ENCODE data around the gene KIRREL3.

KIRREL3 gene

DNA sequence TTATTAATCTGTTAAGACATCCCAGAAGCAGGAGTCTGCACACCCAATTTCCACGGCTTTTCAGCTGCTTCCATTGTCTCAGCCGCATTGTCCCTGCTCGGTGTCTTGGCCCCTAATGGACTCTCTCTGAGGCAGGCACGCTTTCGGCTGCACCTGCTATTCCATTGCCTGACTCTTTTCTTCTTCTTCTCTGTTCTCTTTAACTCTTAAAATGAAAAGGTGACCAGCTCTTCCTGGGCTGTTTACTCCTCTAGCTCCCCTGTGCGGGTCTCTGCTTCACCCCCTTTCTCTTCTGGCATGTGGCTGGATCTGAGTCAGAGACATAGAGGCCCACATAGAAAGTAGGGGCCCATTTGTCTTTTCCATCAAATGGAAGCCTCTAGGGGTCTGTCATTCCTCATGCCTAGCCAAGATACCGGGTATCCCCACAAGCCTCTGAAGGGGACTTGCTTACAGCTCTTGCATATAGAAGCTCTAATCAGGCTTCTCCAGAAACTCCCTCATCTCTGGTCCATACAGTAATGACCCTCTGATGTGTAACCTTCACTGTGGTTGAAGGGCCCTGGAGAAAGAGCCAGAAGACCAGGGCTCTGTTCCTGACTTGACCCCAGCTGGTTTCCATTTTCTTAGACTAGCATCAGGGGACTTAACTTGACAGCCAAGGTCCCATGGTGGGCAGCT lies 401.2 kb downstream of the KIRREL3 start:
- no peak for DNase-seq (ENCODE audit: low spot score)

DNA sequence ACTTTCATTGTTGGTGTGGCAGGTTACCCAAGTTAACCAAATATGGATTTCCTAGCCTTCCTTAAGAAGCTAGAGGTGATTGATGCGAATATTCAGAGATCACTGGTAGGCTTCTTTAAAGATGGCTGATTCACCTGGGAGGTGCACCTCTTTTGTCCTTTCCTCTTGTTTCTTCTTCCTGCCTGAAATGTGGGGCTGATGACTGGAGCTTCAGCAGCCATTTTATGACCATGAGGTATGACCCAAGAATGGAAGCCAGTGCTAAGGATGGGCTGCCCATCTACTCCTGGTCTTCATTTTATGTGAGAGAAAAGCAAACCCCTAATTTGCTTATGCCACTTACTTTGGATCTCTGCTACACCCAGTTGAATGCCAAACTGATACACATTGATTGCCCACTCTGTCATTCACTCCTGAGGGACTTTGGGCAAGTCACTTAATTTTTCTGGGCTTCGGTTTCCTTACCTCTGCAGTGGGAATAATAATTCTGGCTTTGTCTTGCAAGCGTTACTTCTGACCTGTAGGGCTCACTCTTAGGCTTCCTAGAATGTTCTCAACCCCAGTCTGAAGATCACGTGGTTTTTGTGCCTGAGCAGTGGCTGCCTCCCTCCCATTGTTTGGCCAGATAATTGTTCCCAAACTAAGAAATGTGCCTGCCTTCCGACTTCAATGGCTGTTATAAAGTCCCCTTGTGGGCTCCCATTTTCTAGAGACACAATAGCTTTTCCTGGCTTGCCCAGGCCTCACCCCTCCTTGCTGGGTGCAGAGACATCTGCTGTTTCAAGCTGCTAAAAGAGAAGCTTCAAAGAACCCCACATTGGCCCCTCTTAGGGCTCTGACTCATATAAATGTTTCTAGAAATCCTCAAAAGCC lies 402.0 kb downstream of the KIRREL3 start:
- DNase-seq (ENCODE audit: low spot score) = no peak

DNA sequence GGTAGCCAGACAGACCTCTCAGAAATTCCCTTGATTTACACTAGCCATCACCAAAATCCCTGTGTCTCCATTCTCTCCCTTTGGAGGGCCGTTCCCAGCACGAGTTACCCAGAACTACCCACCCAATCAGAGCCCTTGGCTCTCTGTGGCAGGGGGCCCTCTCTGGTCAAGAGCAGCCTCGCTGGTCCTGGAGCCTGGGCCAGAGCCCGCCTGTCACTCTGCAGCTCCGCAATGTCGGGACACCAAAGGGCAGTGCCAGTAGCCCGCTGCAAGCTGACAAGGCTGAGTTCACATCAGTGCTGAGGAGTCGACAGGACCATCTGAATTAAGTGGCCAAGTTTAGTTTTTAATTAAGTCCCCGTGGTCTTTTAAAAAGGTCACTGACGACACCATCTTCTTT lies 403.5 kb downstream of the KIRREL3 start:
- DNase-seq (ENCODE audit: low spot score) = no peak

DNA sequence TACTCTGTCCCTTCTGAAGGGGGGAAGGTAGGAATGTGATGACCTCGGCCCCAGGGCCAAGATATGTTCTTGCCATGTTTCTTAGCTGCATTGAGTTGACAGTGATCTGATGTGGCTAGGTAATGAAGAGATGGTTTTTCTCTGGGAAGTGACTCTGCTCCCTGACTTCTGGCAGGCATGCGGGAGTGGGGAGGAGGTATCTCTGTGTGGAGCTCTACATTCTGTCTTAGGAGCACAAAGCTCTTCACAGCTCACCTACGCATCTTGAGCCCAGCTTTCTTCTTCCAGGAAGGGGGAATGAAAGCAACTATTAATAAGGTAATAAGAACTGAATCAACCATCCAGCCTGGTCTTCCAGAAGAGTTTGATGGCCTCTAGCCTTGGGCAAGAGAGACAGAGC lies 404.1 kb downstream of the KIRREL3 start:
- no peak for DNase-seq (ENCODE audit: low spot score)

DNA sequence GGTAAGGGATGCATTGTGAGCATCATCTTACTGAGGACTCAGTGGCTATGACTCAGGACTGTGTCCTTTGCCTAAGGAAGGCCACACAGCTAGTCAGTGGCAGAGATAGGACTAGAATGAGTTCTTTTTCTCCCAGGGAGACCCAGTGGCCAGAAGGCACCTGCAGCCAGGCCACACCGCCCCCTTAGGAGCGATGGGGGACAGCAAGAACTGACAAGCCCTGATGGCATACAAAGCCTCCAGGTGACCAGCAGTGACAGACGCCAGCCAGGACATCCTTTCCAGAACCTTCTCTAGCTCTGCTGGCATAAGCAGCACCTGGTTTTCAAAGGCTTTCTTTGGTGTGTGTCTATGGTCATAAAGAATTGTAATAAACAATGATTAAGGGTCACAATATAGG lies 405.0 kb downstream of the KIRREL3 start:
- no peak for DNase-seq (ENCODE audit: low spot score)

DNA sequence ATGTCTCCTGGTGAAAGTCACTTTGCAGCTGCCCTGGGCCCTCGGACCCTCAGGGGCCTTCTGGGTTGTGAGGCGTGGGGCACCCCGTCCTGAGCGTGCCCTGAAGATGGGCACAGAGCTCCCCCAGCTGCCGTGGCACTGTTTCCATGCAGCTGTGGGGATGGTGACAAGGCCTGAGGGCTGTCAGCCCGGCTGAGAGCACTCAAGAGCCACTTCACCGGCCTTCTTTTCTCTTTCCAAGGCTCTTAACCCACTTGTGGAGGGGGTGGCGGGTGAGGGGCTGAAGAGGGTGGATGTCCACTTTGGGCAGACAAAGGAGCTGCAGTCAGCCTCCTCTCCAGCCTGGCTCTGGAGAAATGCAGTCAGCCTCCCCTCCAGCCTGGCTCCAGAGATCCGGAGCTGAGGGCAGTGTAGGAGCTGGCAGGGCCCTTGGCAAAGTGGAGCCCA lies 405.6 kb downstream of the KIRREL3 start:
- DNase-seq (ENCODE audit: low spot score) = no peak

DNA sequence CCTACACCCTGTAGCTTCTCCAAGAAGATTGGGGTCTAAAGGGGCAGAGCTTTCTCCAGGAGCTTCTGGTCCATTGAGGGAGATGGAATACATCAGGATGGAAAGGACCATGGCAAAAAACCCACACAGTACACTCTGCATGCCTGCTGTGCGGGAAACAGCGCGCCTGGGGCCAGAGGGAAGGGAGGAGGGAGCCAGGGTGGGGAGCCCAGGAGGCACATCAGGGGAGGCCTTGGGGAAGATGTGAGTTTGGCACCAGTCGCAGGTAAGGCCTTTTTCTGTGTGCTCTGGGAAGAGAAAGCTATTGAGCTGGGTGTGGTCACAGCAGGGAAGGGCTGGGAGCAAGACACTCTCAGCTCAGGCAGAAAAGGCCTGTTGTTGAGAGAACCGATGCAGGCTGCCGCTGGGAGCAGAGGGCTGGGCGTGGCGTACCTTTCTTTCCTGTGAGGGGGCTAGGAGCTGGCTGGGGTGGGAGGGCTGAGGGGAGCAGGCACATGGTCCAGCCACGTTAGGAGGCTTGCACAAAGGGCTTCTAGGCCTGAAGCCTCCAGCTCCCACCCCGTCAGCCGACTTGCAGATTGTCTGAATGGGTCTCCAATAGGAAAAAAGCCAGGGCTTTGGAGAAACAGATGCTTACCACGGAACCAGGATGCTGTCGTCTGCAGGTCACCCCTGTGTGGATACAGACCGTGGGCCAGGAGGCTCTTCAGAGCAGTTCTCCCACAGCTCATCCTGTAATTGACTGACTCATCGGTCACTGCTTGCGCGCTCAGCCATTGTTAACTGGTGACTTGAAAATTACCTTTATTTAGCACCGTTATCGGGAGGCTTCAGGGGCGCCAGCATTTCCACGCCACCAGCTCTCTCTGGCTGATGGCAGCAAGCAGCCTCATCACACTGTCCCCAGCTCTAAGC lies 407.8 kb downstream of the KIRREL3 start:
- DNase-seq (ENCODE audit: low spot score) = no peak

DNA sequence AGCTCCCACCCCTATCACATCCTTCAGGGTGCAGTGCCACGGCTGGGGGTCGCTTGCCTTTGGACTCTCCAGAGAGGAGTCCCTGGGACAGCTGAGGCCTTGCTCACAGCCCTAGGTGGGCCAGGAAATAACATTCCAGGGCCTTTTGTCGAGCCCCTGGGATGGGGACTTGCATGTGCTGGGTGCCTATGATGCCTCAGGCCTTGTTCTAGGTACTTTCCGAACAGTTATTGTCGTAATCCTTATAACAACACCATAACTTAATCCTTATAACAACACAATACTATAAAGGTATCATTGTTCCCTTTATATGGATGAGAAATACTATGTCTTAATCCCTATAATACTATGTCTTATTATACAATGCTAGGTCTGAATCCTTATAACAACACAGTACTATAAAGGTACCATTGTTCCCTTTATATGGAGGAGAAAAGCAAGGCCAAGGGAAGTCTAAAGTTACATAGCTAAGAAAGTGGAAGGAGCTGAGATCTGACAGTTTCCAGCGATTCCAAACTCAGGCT lies 408.5 kb downstream of the KIRREL3 start:
- no peak for DNase-seq (ENCODE audit: low spot score)

DNA sequence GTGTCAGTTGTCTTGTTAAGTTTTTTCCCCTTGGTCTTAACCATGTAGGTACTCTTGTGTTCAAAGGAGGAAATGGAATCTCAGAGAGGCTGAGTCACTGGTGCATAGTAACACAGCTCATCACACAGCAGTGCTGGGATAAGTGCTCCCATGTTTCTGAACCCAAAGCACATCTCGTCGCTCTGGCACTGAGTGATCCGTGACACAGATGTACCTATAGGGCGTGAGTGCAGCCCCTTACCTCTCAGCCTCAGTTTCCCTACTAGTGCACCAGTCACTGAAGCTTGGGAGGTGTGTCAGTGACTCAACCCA lies 411.1 kb downstream of the KIRREL3 start:
- no peak for DNase-seq (ENCODE audit: low spot score)

DNA sequence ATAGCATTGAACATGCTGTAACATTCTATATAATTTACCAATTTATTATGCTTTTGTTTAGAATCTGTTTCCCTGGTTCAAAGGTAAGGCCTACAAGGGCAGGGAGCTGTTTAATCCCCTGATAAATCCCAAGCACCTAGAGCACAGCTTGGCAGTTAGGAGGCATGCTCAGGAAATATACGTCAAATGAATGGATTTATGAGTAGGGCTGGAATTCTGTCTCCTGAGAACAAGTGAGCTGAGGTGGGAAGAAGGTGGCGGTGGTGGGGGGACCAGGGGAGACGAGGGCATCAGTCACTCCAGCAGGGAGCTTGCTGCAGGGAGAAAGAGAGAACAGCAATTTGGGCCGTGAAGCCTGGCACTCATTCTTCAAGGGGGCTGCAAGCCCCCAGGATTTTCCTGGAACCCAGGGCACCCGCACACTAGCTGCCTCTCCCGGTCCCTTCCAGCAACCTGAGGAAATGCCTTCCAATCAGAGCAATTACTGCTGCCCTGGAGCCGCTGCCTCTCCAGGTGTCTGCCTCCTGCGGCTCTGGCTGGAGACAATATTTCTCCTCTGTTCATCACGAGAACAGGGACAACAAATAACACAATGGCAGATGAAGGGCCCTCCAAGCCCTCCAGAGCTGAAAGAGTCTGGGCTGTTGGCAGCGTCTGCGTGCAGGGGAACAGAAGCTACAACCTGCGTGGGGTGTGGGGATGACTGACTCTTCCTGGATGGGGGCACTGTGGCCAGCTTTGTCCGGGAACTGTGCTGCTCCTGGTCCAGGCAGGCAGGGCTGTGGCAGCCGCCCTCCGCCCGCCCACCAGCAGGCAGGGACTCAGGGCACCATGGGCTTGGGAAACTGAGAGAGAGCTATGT lies 411.7 kb downstream of the KIRREL3 start:
- DNase-seq (ENCODE audit: low spot score) = no peak

DNA sequence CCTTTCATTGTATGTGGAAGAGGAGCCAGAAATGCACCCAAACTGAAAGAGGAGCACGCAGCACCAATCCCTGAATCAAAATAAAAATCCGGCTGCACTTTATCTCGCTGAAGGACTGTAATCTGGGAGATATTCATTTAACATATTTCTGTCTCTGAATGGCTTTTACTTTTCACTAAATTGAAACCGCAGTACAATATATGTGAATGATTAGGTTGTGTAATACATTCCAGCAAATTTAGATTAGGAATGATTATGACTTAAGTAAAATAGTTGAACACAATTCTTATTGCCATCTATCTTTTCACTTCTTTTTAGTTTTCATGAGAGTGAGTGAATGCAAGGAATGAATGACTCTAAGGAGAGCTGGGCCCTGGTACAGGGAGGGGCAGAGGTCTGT lies 413.0 kb downstream of the KIRREL3 start:
- no peak for DNase-seq (ENCODE audit: low spot score)

DNA sequence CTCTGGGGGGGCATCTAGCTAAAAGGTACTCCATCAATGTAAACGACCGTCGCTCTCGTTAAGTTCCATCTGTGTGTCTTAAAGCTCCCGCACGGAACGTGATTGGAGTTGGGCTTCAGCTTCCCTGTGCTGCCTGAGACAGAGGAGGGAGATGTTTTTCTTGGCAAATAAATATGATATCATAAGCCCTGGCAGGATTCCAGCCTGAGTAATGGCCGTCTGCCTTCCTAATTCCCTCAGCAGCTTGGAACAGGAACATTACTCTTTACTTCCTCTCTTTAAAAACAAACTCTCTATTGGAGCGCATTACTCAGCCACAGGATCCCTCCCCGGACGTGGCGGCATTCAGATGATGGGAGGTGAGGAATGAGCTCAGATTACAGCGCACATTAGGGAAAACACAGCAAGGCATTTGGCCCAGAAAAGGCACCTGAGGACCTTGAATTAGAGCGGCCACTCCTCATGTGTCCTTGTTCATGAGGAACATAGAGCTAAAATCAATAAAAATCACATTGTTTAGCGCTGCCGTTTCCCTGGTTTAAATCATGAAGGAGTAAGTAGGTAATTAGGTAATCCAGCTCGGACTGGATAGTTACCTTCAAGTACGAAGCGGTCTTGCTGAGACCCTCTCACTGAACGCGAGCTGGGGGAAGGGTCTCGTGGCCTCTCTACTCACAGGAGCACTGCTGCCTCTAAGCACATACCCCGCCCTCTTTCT lies 414.6 kb downstream of the KIRREL3 start:
- no peak for DNase-seq (ENCODE audit: low spot score)

DNA sequence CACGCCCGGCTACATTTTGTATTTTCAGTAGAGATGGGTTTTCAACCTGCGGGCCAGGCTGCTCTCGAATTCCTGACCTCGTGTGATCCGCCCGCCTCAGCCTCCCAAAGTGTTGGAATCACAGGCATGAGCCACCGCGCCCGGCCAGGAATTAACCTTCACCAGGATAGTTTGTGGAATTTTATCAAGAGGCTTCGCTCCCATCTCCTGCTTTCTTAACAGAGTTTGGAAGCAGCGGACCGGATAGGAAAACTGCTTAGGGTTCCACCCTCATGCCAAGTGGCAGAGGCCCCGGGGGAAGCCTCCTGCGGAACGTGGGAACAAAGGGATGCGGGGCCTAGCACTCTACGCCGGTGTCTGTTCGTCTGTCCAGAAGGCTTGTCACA lies 415.2 kb downstream of the KIRREL3 start:
- no peak for DNase-seq (ENCODE audit: low spot score)

DNA sequence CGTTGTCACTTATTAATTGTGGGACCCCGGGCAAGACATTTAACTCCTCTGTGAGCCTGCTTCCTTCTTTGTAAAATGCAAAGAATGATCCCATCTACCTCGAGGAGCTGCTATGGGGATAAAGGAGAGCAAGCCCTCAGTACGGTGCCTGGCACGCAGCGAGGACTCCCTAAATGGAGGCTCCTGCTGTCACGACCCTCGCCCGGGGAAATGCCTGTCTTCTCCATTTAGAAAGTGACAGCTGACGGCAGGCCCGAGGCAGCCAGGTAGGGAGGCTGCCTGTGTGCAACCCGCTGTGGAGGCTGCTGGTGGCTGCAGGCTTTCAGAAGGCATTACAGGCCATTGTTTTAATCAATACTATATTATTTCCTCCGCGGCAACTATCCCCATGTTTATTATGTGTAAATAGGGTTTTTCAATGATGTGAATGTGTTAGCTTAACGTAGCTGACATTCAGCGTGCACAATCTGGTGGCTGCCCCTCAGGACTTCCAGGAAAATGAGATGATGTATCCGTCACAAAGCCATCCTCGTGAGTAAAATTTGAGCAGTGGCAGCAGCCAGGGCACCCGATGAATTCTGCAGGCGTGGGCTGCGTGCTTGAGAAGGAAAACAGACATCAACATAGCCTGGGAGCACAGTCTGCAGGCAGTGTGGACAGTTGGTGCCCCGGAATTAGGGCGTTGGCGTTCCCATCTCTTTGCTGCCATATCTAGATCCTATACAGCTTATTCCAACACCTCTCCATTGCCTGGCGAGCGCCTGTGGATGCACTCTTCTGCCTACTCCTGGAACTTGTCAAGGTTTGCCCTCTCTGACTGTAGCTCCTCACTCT lies 416.8 kb downstream of the KIRREL3 start:
- no peak for DNase-seq (ENCODE audit: low spot score)

DNA sequence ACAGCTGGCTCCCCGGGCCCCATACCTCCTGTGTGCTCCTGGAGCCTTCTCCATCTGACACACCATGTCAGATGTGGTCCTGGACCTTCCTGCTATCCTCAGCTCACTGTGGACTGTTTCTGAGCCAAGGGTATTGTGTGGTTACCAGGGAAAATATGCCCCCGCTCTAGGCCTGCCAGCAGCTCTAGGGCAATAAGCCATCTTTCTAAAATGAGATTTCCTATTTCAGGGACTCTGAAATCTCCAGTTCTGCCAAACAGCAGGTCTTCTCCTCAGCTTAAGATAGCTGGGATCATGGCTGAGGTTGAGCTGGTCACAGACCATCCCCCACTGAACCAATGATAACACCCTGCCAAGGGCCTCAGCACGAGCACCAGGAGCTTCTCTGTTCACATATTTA lies 417.5 kb downstream of the KIRREL3 start:
- DNase-seq (ENCODE audit: low spot score) = no peak

DNA sequence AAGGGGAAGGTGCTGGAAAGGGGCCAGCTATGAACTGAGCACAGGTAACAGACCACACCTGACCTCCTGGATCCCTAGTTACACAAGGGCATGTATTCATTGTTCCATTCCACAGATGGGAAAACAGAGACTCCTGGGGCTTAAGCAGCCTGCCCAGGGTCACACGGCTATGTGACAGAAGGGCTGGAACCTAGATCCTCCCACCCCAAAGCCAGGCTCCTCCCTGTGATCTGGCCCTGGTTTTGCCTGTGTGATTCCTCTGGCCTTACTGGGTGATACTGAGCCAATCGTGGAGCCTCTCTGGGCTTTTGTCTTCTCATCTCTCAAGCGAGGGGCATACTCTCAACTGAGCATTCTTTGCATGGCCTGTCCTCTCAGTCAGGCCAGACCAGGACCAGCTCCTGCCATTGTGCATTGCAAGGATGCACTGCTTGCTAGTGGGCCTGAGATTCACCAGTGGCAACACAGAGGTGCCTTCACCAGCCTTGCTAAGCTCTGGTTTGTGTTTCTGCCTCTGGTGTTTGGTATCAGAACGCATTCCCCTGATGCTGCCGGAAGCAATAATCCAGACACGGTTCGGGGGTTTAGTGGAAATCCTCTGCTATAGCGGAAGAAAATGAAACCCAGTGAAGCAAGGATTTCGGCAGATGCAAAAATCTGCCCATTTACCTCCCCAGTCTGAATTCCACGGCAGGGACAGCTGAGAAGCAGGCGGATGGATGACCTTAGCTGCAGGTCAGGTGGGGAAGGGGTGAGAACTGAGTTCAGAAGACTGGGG lies 418.5 kb downstream of the KIRREL3 start:
- DNase-seq (ENCODE audit: low spot score) = no peak

DNA sequence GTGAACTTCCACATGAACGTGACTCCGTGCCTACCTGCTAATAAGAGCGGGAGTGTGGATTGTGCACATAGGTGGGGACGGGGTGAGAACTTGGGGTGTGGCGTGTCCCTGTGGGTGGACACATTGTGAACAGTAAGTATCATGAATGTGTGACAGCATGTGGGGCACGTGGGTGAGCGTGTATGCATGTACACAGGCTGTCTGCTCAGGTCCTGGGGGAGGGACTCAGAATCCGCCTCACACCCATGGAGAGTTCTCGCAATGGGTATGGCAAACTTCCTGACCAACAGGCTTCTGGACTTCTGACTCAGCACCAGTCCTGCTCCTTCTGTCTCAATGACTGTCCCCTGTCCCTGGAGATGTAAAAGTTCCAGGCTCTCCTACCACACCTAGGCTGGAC lies 422.1 kb downstream of the KIRREL3 start:
- no peak for DNase-seq (ENCODE audit: low spot score)

DNA sequence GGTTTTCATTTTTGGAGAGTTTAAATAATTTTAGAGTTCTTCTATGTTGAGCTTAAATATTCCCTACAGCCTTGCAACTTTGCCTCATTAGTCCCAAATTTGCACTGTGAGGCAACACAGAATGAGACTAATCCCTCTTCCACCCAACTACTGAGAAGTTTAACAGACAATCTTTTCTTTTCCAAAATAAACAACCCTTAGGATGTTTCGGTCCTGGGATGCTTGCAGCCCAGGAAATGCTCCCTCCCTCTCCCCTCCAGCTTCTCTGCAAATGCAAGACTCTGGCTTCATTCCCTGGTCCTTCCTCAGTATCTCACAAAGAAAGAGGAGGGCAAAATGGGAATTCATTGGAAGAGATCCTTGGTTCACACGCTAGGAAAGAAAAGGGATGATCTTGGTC lies 422.5 kb downstream of the KIRREL3 start:
- no peak for DNase-seq (ENCODE audit: low spot score)

DNA sequence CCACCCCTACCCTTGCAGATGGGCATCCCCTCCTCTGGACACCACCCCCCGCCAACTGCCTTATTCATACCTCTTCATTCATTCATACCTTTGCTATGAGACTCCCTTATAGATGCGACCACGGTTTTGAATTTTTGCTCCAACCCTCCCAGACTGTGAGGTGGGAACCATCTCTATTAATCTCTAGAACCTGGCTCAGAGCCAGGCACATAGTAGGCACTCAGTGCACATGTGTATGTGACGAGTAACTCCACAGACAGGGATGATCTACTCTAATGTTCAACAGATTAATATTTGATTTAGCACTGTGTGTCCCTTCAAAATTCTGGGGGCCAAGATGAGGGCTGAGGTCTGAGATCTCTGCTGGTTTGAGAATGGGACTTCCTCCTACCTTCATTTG lies 424.7 kb downstream of the KIRREL3 start:
- DNase-seq (ENCODE audit: low spot score) = no peak

Measured in CD4-positive, alpha-beta T cell treated with Interleukin-2 at 100 ng/mL for 4 hours (primary cell).